Measurements from ENCODE around the gene KHSRP.

DNA sequence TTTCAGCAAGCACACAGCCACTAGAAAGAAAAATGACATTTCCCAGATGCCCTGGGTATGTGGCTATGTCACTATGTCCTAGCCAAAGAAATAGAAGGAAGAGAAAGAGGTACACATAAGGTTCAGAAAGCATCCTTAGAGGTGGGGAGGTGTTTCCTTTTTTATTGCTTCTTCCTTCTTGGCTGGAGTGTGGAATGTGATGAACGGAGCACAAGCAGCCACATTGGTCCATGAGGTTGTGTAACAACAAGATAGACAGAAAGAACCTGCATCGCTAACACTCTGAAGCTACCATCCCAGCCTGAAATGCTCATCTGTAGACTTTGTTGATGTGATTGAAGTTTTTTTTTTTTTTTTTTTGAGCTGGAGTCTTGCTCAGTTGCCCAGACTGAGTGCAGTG, 28.3 kb upstream of the KHSRP start:
- TF ChIP-seq POLR2A (IDR thresholded peaks at IDR 0.05) (no peak), CTCF (IDR thresholded peaks at IDR 0.05) (no peak)
